Measurements from ENCODE around the gene APCDD1. TPM values are rescaled to one million over a fixed set of nuclear protein-coding genes. Genes with fewer than 3 reads are reported as not detected.
A peak's percentile ranks its signal among the peaks of the same experiment; 100 is the strongest.

APCDD1 gene
- total and polyA plus RNA-seq, 8 donors = 27.6 to 168 (median 136) TPM

DNA sequence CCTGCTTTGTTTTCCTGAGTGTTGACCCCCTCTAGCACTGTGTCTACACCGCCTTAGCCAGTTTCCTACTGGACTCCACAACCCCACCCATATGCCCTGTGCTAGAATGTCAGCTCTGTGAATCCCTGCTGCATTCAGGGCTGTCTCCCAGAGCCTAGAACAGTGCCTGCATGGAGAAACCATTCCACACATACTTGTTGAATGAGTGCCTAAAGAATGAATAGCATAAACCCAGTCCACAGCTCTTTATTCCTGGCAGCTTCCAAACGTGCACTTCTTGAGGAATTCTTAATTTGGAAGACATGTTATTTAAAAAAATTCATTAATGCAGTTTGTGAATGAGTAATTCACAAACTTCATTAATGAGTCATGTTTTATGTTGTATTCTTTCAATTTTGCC is 64.9 kb downstream of the APCDD1 start:
- no peak for DNase-seq
- Histone ChIP-seq H3K27ac (peak overlapping the region; percentile 15 to 30), H3K27me3 (no peaks in the 10 kb centered on the region), H3K9me3 (no peaks in the 10 kb centered on the region), H3K36me3 (no peaks in the 10 kb centered on the region), H3K4me3 (no peak overlapping the region), H3K4me1 (peaks cover 11 to 30% of the 10 kb centered on the region in 2 donors)
- peak; percentile 18 for ATAC-seq
- intact Hi-C loops (cut with DNase I) = loop anchor here in 1 of 2 donors (10.0 kb wide), 1 partner anchor 505 kb away; no protein-coding TSS in a partner anchor
- TF ChIP-seq, protein P1, sequence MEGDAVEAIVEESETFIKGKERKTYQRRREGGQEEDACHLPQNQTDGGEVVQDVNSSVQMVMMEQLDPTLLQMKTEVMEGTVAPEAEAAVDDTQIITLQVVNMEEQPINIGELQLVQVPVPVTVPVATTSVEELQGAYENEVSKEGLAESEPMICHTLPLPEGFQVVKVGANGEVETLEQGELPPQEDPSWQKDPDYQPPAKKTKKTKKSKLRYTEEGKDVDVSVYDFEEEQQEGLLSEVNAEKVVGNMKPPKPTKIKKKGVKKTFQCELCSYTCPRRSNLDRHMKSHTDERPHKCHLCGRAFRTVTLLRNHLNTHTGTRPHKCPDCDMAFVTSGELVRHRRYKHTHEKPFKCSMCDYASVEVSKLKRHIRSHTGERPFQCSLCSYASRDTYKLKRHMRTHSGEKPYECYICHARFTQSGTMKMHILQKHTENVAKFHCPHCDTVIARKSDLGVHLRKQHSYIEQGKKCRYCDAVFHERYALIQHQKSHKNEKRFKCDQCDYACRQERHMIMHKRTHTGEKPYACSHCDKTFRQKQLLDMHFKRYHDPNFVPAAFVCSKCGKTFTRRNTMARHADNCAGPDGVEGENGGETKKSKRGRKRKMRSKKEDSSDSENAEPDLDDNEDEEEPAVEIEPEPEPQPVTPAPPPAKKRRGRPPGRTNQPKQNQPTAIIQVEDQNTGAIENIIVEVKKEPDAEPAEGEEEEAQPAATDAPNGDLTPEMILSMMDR (IDR thresholded peaks at IDR 0.05) = no peak

DNA sequence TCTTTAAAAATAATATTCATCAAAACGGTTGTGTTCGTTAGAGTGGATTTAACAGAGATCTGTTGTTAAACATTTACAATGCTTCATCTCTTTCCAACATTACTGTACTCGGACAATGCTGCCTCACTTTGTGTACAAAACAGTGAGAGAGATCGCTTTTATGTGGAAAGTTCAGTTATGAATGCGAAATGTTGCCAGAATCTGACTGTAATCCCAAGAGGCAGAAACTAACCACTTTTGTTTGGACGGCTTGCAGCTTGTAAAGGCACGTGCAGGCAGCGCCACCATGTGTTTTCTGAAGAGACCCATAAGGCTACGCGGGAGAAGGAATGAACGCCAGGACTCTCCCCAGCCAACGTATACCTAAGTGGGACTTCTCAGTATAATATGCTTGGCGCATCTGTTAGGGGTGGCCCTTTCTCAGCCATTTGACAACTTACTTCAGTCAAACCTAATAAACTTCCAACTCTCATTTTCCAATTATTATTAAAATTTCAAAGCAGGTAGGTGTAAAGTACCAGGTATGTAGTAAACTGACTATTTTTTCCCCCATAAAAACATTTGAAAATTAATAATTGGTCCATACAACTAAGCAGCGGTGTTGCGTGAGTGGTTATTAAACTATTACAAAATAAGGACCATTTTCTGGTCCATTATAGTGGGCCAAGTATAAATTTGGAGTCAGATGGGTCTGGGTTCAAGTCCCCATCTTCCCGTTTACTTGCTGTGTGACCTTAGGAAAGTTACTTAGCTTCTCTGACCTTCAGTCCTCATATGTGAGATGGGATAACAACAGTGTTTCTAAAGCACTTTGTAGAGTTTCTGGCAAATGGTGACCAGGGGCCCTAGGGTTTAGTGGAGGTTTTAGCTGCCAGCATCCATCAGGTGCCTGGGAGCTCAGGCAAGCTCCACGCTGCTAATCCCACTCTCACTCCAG is 65.8 kb downstream of the APCDD1 start:
- peaks cover 15 to 28% of the 10 kb centered on the region in 2 donors for H3K4me1 ChIP-seq
- H3K27ac ChIP-seq = peak overlapping the region in 1 of 2 donors; percentile 15
- ATAC-seq (peak; percentile 92), DNase-seq (peak; percentile 86 to 94 (median 88))
- no peaks in the 10 kb centered on the region for H3K9me3 ChIP-seq
- no peak overlapping the region for H3K4me3 ChIP-seq
- no peaks in the 10 kb centered on the region for H3K36me3 ChIP-seq
- TF ChIP-seq, protein P1 (IDR thresholded peaks at IDR 0.05) = peak; percentile 65 to 68
- intact Hi-C loops (cut with DNase I) = loop anchor here in 1 of 2 donors (5.0 to 10.0 kb wide), 2 partner anchors 505 to 548 kb away; no protein-coding TSS in a partner anchor
- no peaks in the 10 kb centered on the region for H3K27me3 ChIP-seq

DNA sequence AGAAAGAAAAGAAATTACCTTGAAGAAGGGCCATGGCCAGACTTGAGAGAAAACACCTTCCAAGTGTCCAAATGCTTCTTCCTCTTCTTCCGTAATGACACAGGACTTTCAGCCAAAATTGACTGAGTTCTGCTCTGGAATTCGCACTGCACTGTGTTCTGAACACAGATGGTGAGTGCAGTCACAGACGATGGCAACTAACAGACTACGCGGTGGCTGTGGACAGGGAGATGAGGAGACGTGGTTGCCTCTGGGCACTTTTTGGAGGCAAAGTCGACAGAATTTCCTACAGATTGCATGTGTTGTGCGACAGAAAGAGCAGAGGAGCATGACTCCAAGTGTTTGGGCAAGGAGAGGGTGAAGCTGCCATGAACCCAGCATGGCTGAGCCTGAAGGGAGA is 67.1 kb downstream of the APCDD1 start:
- peaks cover 17 to 34% of the 10 kb centered on the region in 2 donors for H3K4me1 ChIP-seq
- no peak overlapping the region for H3K4me3 ChIP-seq
- TF ChIP-seq, protein P1 (IDR thresholded peaks at IDR 0.05) = no peak
- no peaks in the 10 kb centered on the region for H3K27me3 ChIP-seq
- intact Hi-C loops (cut with DNase I) = loop anchor here in 1 of 2 donors (5.0 kb wide), 1 partner anchor 549 kb away; no protein-coding TSS in a partner anchor
- H3K27ac ChIP-seq = no peak overlapping the region
- no peak for DNase-seq
- H3K9me3 ChIP-seq = no peaks in the 10 kb centered on the region
- ATAC-seq = no peak
- H3K36me3 ChIP-seq = no peaks in the 10 kb centered on the region

DNA sequence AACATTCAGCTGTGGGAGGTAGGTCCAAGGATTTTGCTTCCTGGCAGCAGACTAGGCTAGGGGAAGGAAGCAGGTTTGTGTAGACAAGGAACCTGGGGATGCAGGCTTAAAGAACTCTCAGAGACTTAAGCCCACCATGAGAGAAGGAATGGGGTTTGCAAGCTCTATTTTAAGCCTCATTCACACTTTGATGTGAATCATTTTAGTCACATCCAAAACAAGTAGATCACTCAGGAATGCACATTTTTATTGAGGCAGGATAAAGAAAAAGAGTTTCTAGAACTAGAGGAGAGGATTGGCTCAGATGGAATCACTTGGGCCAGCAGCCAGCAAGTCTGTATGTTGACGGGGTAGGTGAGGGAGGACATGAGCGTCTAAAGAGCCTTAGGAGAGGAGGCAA is 68.1 kb downstream of the APCDD1 start:
- intact Hi-C loops (cut with DNase I) = loop anchor here in 1 of 2 donors (5.0 kb wide), 1 partner anchor 550 kb away; no protein-coding TSS in a partner anchor
- Histone ChIP-seq H3K9me3 (no peaks in the 10 kb centered on the region), H3K4me1 (peaks cover 24 to 44% of the 10 kb centered on the region in 2 donors), H3K36me3 (no peaks in the 10 kb centered on the region), H3K4me3 (no peak overlapping the region), H3K27ac (no peak overlapping the region), H3K27me3 (no peaks in the 10 kb centered on the region)
- no peak for ATAC-seq
- TF ChIP-seq, protein P1 (IDR thresholded peaks at IDR 0.05) = no peak
- DNase-seq = no peak

DNA sequence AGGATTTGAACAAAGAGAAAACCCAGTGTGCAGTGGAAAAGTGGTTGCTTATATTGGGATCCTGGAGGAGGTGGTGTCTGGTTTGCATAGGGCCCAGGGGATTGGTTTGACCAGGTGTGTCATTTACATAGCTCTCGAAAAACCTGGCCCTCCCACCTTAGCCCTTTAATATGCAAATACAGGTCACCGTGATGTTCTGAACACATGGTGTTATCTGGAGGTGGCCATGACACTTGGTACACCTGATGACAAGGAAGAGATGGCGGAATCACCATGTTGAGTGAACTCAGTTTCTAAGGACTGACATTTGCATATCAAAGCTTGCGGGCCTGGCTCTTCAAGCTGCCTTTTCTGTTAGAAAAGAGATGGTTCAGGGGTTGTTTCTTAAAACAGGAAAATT is 69.1 kb downstream of the APCDD1 start:
- TF ChIP-seq, protein P1 (IDR thresholded peaks at IDR 0.05) = no peak
- no peak overlapping the region for H3K4me3 ChIP-seq
- ATAC-seq = no peak
- H3K27me3 ChIP-seq = no peaks in the 10 kb centered on the region
- peaks cover 25 to 48% of the 10 kb centered on the region in 2 donors for H3K4me1 ChIP-seq
- no peak overlapping the region for H3K27ac ChIP-seq
- intact Hi-C loops (cut with DNase I) = loop anchor here in 1 of 2 donors (5.0 kb wide), 1 partner anchor 551 kb away; no protein-coding TSS in a partner anchor
- H3K36me3 ChIP-seq = no peaks in the 10 kb centered on the region
- no peaks in the 10 kb centered on the region for H3K9me3 ChIP-seq
- no peak for DNase-seq
